Vagina (tissue), 2 donors: Measurements from ENCODE around the gene FAP.

Experiments
- CTCF ChIP-seq, 3 experiments: fragments of 450-650 bp in 2 of 3; fragments of 200-600 bp in 1 of 3; sonication (generic) in 1 of 3; IDR thresholded peaks; one replicate each; pipeline ENCODE4 v1.5.1; 2017 to 2019; ENCODE audit warnings: antibody characterized with exemption in 3 of 3, mild to moderate bottlenecking in 2 of 3, moderate library complexity in 2 of 3
- POLR2AphosphoS5 ChIP-seq, 2 donors: sonication (generic); formaldehyde crosslinking; IDR thresholded peaks; one replicate each; pipeline ENCODE4 v1.9.0; 2017; ENCODE audit warnings: antibody characterized with exemption in 2 of 2, mild to moderate bottlenecking in 2 of 2, low read depth in 1 of 2; ENCODE audit not compliant: insufficient read depth in 1 of 2

- no peak for TF ChIP-seq POLR2AphosphoS5 (IDR thresholded peaks at IDR 0.05; ENCODE audit: insufficient read depth in 1 of 2, low read depth in 1 of 2)
- no peak for TF ChIP-seq CTCF (IDR thresholded peaks at IDR 0.05)
These were observed 65.9 kb downstream of the FAP start for GRCh38 chr2:162177301-162177700.
